A549 (cell line): ENCODE measurements around the gene FAM89A.

Source experiments
- BHLHE40 ChIP-seq: IDR thresholded peaks from 2 replicates; pipeline ENCODE4 v1.6.1; 2012; ENCODE audit warnings: low read depth, low read length, inconsistent platforms
- EP300 ChIP-seq, 2 experiments: fragments of >200 bp; sonication (Bioruptor Twin); formaldehyde crosslinking; IDR thresholded peaks; 2 replicates in 1 of 2; 3 replicates in 1 of 2; pipeline ENCODE4 v1.6.1; 2016 to 2017
- ESRRA ChIP-seq: fragments of 150-350 bp; IDR thresholded peaks from 2 replicates; pipeline ENCODE4 v1.6.1; 2014; ENCODE audit warnings: mild to moderate bottlenecking, low read length, borderline replicate concordance
- JUNB ChIP-seq: fragments of >200 bp; sonication (Bioruptor Twin); formaldehyde crosslinking; IDR thresholded peaks from 2 replicates; pipeline ENCODE4 v1.6.1; 2016
- MAX ChIP-seq: IDR thresholded peaks from 2 replicates; pipeline ENCODE4 v1.6.1; 2012
- MAZ ChIP-seq: fragments of 150-350 bp; IDR thresholded peaks from 2 replicates; pipeline ENCODE4 v1.6.1; 2014; ENCODE audit warnings: antibody characterized with exemption, low read depth, low read length, borderline replicate concordance
- MYC ChIP-seq: IDR thresholded peaks from 2 replicates; pipeline ENCODE4 v1.6.1; 2012; ENCODE audit warnings: mild to moderate bottlenecking, inconsistent platforms, low read length, improper control_type of control experiment, borderline replicate concordance
- POLR2A ChIP-seq: IDR thresholded peaks from 2 replicates; pipeline ENCODE4 v1.6.1; 2012; ENCODE audit warnings: mild to moderate bottlenecking, low read length
- POLR2AphosphoS2 ChIP-seq: conservative IDR thresholded peaks from 2 replicates; pipeline ENCODE4 v1.6.1; 2012; ENCODE audit warnings: low read length, improper control_type of control experiment, inconsistent platforms
- USF2 ChIP-seq: fragments of 450-650 bp; IDR thresholded peaks from 2 replicates; pipeline ENCODE4 v1.6.1; 2014; ENCODE audit warnings: antibody characterized with exemption
- TF ChIP-seq, protein P1 (sequence below): fragments of >200 bp; sonication (Bioruptor Twin); formaldehyde crosslinking; IDR thresholded peaks from 3 replicates; pipeline ENCODE4 v1.5.1; 2016

- TF ChIP-seq, protein P1, sequence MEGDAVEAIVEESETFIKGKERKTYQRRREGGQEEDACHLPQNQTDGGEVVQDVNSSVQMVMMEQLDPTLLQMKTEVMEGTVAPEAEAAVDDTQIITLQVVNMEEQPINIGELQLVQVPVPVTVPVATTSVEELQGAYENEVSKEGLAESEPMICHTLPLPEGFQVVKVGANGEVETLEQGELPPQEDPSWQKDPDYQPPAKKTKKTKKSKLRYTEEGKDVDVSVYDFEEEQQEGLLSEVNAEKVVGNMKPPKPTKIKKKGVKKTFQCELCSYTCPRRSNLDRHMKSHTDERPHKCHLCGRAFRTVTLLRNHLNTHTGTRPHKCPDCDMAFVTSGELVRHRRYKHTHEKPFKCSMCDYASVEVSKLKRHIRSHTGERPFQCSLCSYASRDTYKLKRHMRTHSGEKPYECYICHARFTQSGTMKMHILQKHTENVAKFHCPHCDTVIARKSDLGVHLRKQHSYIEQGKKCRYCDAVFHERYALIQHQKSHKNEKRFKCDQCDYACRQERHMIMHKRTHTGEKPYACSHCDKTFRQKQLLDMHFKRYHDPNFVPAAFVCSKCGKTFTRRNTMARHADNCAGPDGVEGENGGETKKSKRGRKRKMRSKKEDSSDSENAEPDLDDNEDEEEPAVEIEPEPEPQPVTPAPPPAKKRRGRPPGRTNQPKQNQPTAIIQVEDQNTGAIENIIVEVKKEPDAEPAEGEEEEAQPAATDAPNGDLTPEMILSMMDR: no peak
- TF ChIP-seq ESRRA: no peak
- TF ChIP-seq POLR2A: no peak
- TF ChIP-seq JUNB: no peak
- no peak for TF ChIP-seq MAZ
- TF ChIP-seq BHLHE40: no peak
- no peak for TF ChIP-seq POLR2AphosphoS2
- TF ChIP-seq EP300 (IDR thresholded peaks at IDR 0.05): no peak
- TF ChIP-seq MAX: no peak
- TF ChIP-seq USF2: no peak
- no peak for TF ChIP-seq MYC
These were observed 53.1 kb downstream of the FAM89A start for GRCh38 chr1:230986976-230987375.
